H9 (cell line): ENCODE data around the gene ABCB1. TPM values are rescaled to one million over a fixed set of nuclear protein-coding genes. Genes with fewer than 3 reads are reported as not detected.

Source experiments
- DNase-seq: peaks from one replicate; pipeline ENCODE4 v3.0.0-alpha.2; 2017
- H2AFZ ChIP-seq: one replicate; pipeline ENCODE4 v1.6.1; 2013; ENCODE audit warnings: mild to moderate bottlenecking, low read length, control low read depth, moderate library complexity
- H2AK5ac ChIP-seq: 2 replicates; pipeline ENCODE4 v1.6.1; 2013; ENCODE audit warnings: low read length, control low read depth, mixed read lengths; ENCODE audit not compliant: insufficient read length
- H2BK120ac ChIP-seq: one replicate; pipeline ENCODE4 v1.6.1; 2013; ENCODE audit warnings: low read depth, mild to moderate bottlenecking, low read length, control low read depth, inconsistent platforms; ENCODE audit not compliant: poor library complexity, severe bottlenecking
- H2BK12ac ChIP-seq: 2 replicates; pipeline ENCODE4 v1.6.1; 2013; ENCODE audit warnings: low read length, control low read depth, mixed read lengths, low read depth; ENCODE audit not compliant: insufficient read length
- H2BK15ac ChIP-seq: 2 replicates; pipeline ENCODE4 v1.6.1; 2013; ENCODE audit warnings: low read depth, low read length, control low read depth
- H2BK20ac ChIP-seq: one replicate; pipeline ENCODE4 v1.6.1; 2013; ENCODE audit warnings: low read depth, mild to moderate bottlenecking, low read length, control low read depth, inconsistent platforms; ENCODE audit not compliant: poor library complexity, severe bottlenecking
- H2BK5ac ChIP-seq: 2 replicates; pipeline ENCODE4 v1.6.1; 2013; ENCODE audit warnings: low read length, control low read depth, mixed read lengths; ENCODE audit not compliant: insufficient read length
- H3K14ac ChIP-seq: 2 replicates; pipeline ENCODE4 v1.6.1; 2013; ENCODE audit warnings: low read length, control low read depth; ENCODE audit not compliant: insufficient read depth
- H3K18ac ChIP-seq: 2 replicates; pipeline ENCODE4 v1.6.1; 2013; ENCODE audit warnings: low read depth, mild to moderate bottlenecking, mixed read lengths, low read length, control low read depth; ENCODE audit not compliant: insufficient read length
- H3K23ac ChIP-seq: 2 replicates; pipeline ENCODE4 v1.6.1; 2013; ENCODE audit warnings: low read length, control low read depth, mixed read lengths, low read depth; ENCODE audit not compliant: insufficient read length
- H3K23me2 ChIP-seq: 2 replicates; pipeline ENCODE4 v1.6.1; 2013; ENCODE audit warnings: low read depth, mild to moderate bottlenecking, mixed read lengths, low read length, control low read depth; ENCODE audit not compliant: insufficient read length, poor library complexity, severe bottlenecking
- H3K27ac ChIP-seq: 2 replicates; pipeline ENCODE4 v1.5.1; 2013; ENCODE audit warnings: low read length, control low read depth, mixed read lengths, low read depth; ENCODE audit not compliant: insufficient read length
- H3K27me3 ChIP-seq: 2 replicates; pipeline ENCODE4 v1.6.1; 2013; ENCODE audit warnings: low read length, control low read depth, inconsistent platforms; ENCODE audit not compliant: insufficient read depth
- H3K4ac ChIP-seq: 2 replicates; pipeline ENCODE4 v1.6.1; 2013; ENCODE audit warnings: low read depth, mild to moderate bottlenecking, control low read depth, inconsistent platforms, low read length, moderate library complexity
- H3K4me1 ChIP-seq: 2 replicates; pipeline ENCODE4 v1.6.1; 2013; ENCODE audit warnings: low read length, control low read depth, inconsistent platforms; ENCODE audit not compliant: insufficient read depth
- H3K4me2 ChIP-seq: 2 replicates; pipeline ENCODE4 v1.6.1; 2013; ENCODE audit warnings: low read length, control low read depth, mixed read lengths; ENCODE audit not compliant: insufficient read length, insufficient read depth
- H3K56ac ChIP-seq: 2 replicates; pipeline ENCODE4 v1.6.1; 2013; ENCODE audit warnings: low read depth, mild to moderate bottlenecking, mixed read lengths, low read length, control low read depth; ENCODE audit not compliant: insufficient read length
- H3K79me1 ChIP-seq: 2 replicates; pipeline ENCODE4 v1.6.1; 2013; ENCODE audit warnings: low read depth, mild to moderate bottlenecking, moderate library complexity, low read length, control low read depth, inconsistent platforms; ENCODE audit not compliant: insufficient read depth, poor library complexity, severe bottlenecking
- H3K79me2 ChIP-seq: 2 replicates; pipeline ENCODE4 v1.6.1; 2013; ENCODE audit warnings: low read length, control low read depth, inconsistent platforms; ENCODE audit not compliant: insufficient read depth
- H3K9ac ChIP-seq: 2 replicates; pipeline ENCODE4 v1.6.1; 2013; ENCODE audit warnings: low read length, control low read depth, mixed read lengths; ENCODE audit not compliant: insufficient read length; ENCODE audit errors: extremely low read depth
- H3K9me3 ChIP-seq: one replicate; pipeline ENCODE4 v1.6.1; 2013; ENCODE audit warnings: low read depth, low read length, inconsistent platforms; ENCODE audit not compliant: control insufficient read depth
- H3T11ph ChIP-seq: one replicate; pipeline ENCODE4 v1.6.1; 2013; ENCODE audit warnings: mild to moderate bottlenecking, low read length, control low read depth, inconsistent platforms
- H4K20me1 ChIP-seq: one replicate; pipeline ENCODE4 v1.6.1; 2013; ENCODE audit not compliant: control insufficient read depth, insufficient read length, insufficient read depth
- H4K5ac ChIP-seq: 2 replicates; pipeline ENCODE4 v1.6.1; 2013; ENCODE audit warnings: low read depth, mild to moderate bottlenecking, mixed read lengths, low read length, control low read depth; ENCODE audit not compliant: insufficient read length
- H4K8ac ChIP-seq: replicated peaks from 2 replicates; pipeline ENCODE4 v1.6.1; 2013; ENCODE audit warnings: low read length, control low read depth, mixed read lengths, low read depth; ENCODE audit not compliant: insufficient read length
- H4K91ac ChIP-seq: 2 replicates; pipeline ENCODE4 v1.6.1; 2013; ENCODE audit warnings: low read depth, mild to moderate bottlenecking, moderate library complexity, mixed read lengths, low read length, control low read depth; ENCODE audit not compliant: insufficient read length
- H3K27ac Mint-ChIP-seq, 3 experiments: 2 replicates in 2 of 3; 3 replicates in 1 of 3; pipeline ENCODE4 v1.8.0; 2020 to 2021; ENCODE audit warnings: mixed read lengths in 3 of 3, mild to moderate bottlenecking in 1 of 3, moderate library complexity in 1 of 3
- H3K27me3 Mint-ChIP-seq: 2 replicates; pipeline ENCODE4 v1.8.0; 2021; ENCODE audit warnings: low read depth, mild to moderate bottlenecking, moderate library complexity, mixed read lengths
- H3K36me3 Mint-ChIP-seq, 3 experiments: 2 replicates in 2 of 3; 3 replicates in 1 of 3; pipeline ENCODE4 v1.8.0; 2020 to 2021; ENCODE audit warnings: low read depth in 3 of 3, mixed read lengths in 3 of 3; ENCODE audit not compliant: insufficient read depth in 1 of 3
- H3K4me1 Mint-ChIP-seq, 2 experiments: 2 replicates each; pipeline ENCODE4 v1.8.0; 2020; ENCODE audit warnings: mixed read lengths in 2 of 2
- H3K4me3 Mint-ChIP-seq, 2 experiments: 2 replicates in 1 of 2; 3 replicates in 1 of 2; pipeline ENCODE4 v1.8.0; 2020 to 2021; ENCODE audit warnings: mild to moderate bottlenecking in 2 of 2, mixed read lengths in 2 of 2, moderate library complexity in 1 of 2
- H3K9me3 Mint-ChIP-seq, 2 experiments: 2 replicates in 1 of 2; 3 replicates in 1 of 2; pipeline ENCODE4 v1.8.0; 2020; ENCODE audit warnings: mild to moderate bottlenecking in 2 of 2, mixed read lengths in 2 of 2, moderate library complexity in 1 of 2
- CTCF ChIP-seq: fragments of 200-600 bp; sonication (generic); conservative IDR thresholded peaks from 3 replicates; pipeline ENCODE4 v1.8.0; 2021; ENCODE audit warnings: antibody characterized with exemption, mild to moderate bottlenecking
- WGBS: extraction: QIAGEN DNeasy Blood & Tissue Kit; methylation state at CpG from one replicate; pipeline ENCODE4 v1.1.7; 2013; ENCODE audit warnings: missing lambda C conversion rate, low lambda C conversion rate, mixed read lengths; ENCODE audit not compliant: insufficient read length; ENCODE audit errors: extremely low coverage; 5-methylcytosine and 5-hydroxymethylcytosine counted together
- total RNA-seq: library from RNA; stranded (reverse); gene quantifications from 2 replicates; pipeline ENCODE4 v1.2.1, GENCODE V29; 2021

ABCB1 gene
- total RNA-seq, 1 experiment from 2014 or later, result 0.33 TPM

- Histone ChIP-seq H3K23ac (no peak overlapping the region), H3K4me2 (no peak overlapping the region), H3K18ac (no peak overlapping the region), H2BK20ac (no peak overlapping the region), H4K5ac (no peak overlapping the region), H3K9me3 (no peaks in the 10 kb centered on the region), H2BK15ac (no peak overlapping the region), H3K27ac (no peak overlapping the region), H3K27me3 (no peaks in the 10 kb centered on the region), H3K79me2 (no peaks in the 10 kb centered on the region), H3K14ac (no peak overlapping the region), H3K56ac (no peak overlapping the region), H4K8ac (no peak overlapping the region), H2BK120ac (no peak overlapping the region), H2AK5ac (no peak overlapping the region), H3K9ac (no peak overlapping the region), H2AFZ (no peak overlapping the region), H3K4ac (no peak overlapping the region), H4K20me1 (no peaks in the 10 kb centered on the region), H3K23me2 (no peaks in the 10 kb centered on the region), H3K79me1 (no peaks in the 10 kb centered on the region), H2BK12ac (no peak overlapping the region), H3K4me1 (no peaks in the 10 kb centered on the region), H3T11ph (no peak overlapping the region), H2BK5ac (no peak overlapping the region), H4K91ac (no peak overlapping the region)
- no peak for DNase-seq
- Mint-ChIP-seq H3K27me3 (peaks cover 1% of the 10 kb centered on the region; the same call in 1 of the 2 replicates), H3K4me3 (no peak overlapping the region), H3K27ac (no peak overlapping the region; a peak in 1 of 7 replicates), H3K4me1 (peaks cover 0 to 6% of the 10 kb centered on the region in 2 experiments; a peak in 2 of 4 replicates), H3K9me3 (peaks cover 0 to 3% of the 10 kb centered on the region in 2 experiments; a peak in 1 of 5 replicates), H3K36me3 (no peaks in the 10 kb centered on the region)
- TF ChIP-seq CTCF, result no peak
- WGBS, result no CpG with 5 or more reads among the region's 1 CpG
Measured at GRCh38 chr7:87580636-87581035, 20.0 kb downstream of the ABCB1 start.
